Panc1 (cell line): ENCODE data around the gene GPHN.
"Not testable (repeated sequence)": the region's sequence is repeated elsewhere in the genome, so short reads cannot be mapped to it uniquely, and the experiment has no call there.

Experiments used
- CTCF ChIP-seq: fragments of 450-650 bp; IDR thresholded peaks from 2 replicates; pipeline ENCODE4 v1.5.1; 2017; ENCODE audit warnings: mild to moderate bottlenecking
- POLR2AphosphoS5 ChIP-seq: IDR thresholded peaks from 2 replicates; pipeline ENCODE4 v1.6.1; 2012; ENCODE audit warnings: mild to moderate bottlenecking, low read depth, low read length, moderate library complexity
- SIN3A ChIP-seq: IDR thresholded peaks from 2 replicates; pipeline ENCODE4 v1.6.1; 2012; ENCODE audit warnings: low read depth, mild to moderate bottlenecking, low read length, moderate library complexity, borderline replicate concordance; ENCODE audit not compliant: insufficient read depth
- TCF7L2 ChIP-seq: IDR thresholded peaks from 2 replicates; pipeline ENCODE4 v1.6.1; 2011; ENCODE audit warnings: mild to moderate bottlenecking, low read depth, low read length, inconsistent platforms

- not testable (repeated sequence) for TF ChIP-seq POLR2AphosphoS5, CTCF, TCF7L2, SIN3A
These were observed 37.8 kb downstream of the GPHN start for GRCh38 chr14:66545751-66546150.
